ENCODE measurements around the gene ZSCAN22.

GRCh38 chr19:58284199-58284598 is 42.6 kb upstream of the ZSCAN22 start:
- no peak for TF ChIP-seq CTCF (IDR thresholded peaks at IDR 0.05)
- TF ChIP-seq POLR2A (IDR thresholded peaks at IDR 0.05): no peak
- no peak for TF ChIP-seq POLR2AphosphoS5 (IDR thresholded peaks at IDR 0.05)
